Left renal pelvis (tissue), 4 donors: ENCODE data around the gene HDAC1. TPM values are rescaled to one million over a fixed set of nuclear protein-coding genes. Genes with fewer than 3 reads are reported as not detected.
A peak's percentile ranks its signal among the peaks of the same experiment; 100 is the strongest.
"Not testable (repeated sequence)": the region's sequence is repeated elsewhere in the genome, so short reads cannot be mapped to it uniquely, and the experiment has no call there.

Source experiments
- DNase-seq, 4 donors: peaks; one replicate each; pipeline ENCODE4 v3.0.0-alpha.2; 2013; ENCODE audit warnings: low read depth in 4 of 4, low spot score in 3 of 4
- polyA plus RNA-seq, 4 donors: library from polyadenylated mRNA; unstranded; fragments of 120-200 nt; gene quantifications; one replicate each; pipeline ENCODE4 v1.2.1, GENCODE V29; 2013; ENCODE audit not compliant: insufficient read length in 4 of 4

HDAC1 gene
- polyA plus RNA-seq, 4 donors = 77.5 to 201 (median 189) TPM

- no peak for DNase-seq
Observed at GRCh38 chr1:32341971-32342370, 50.1 kb downstream of the HDAC1 start.

GRCh38 chr1:32342704-32343103 lies 50.8 kb downstream of the HDAC1 start:
- no peak for DNase-seq

GRCh38 chr1:32345289-32345827 lies 53.5 kb downstream of the HDAC1 start:
- no peak for DNase-seq

- DNase-seq = no peak
Observed at GRCh38 chr1:32346532-32347157, 54.8 kb downstream of the HDAC1 start.

GRCh38 chr1:32349211-32349708 lies 57.4 kb downstream of the HDAC1 start:
- no peak for DNase-seq

- DNase-seq = peak in 2 of 4 donors; percentile 50 to 53
Observed at GRCh38 chr1:32350785-32351398, 59.0 kb downstream of the HDAC1 start.

GRCh38 chr1:32351399-32352238 lies 59.7 kb downstream of the HDAC1 start:
- peak; percentile 82 to 93 (median 88) for DNase-seq

GRCh38 chr1:32352239-32352745 lies 60.4 kb downstream of the HDAC1 start:
- no peak for DNase-seq

- no peak for DNase-seq
Observed at GRCh38 chr1:32352831-32353383, 61.0 kb downstream of the HDAC1 start.

GRCh38 chr1:32353431-32353830 lies 61.5 kb downstream of the HDAC1 start:
- DNase-seq = no peak

GRCh38 chr1:32353886-32354570 lies 62.1 kb downstream of the HDAC1 start:
- DNase-seq = no peak

GRCh38 chr1:32355778-32356177 lies 63.9 kb downstream of the HDAC1 start:
- not testable (repeated sequence) for DNase-seq

- no peak for DNase-seq
Observed at GRCh38 chr1:32356478-32356877, 64.6 kb downstream of the HDAC1 start.

- DNase-seq = no peak
Observed at GRCh38 chr1:32357614-32358013, 65.7 kb downstream of the HDAC1 start.

- no peak for DNase-seq
Observed at GRCh38 chr1:32358435-32358834, 66.6 kb downstream of the HDAC1 start.

GRCh38 chr1:32361308-32361673 lies 69.4 kb downstream of the HDAC1 start:
- no peak for DNase-seq

- peak in 1 of 4 donors; percentile 46 for DNase-seq
Observed at GRCh38 chr1:32361674-32362473, 70.0 kb downstream of the HDAC1 start.

- DNase-seq = no peak
Observed at GRCh38 chr1:32362474-32363313, 70.8 kb downstream of the HDAC1 start, which contains the start of the genes FAM229A and TSSK3. Gene FAM229A (minus strand): TSS chr1:32362485. CDS start chr1:32362091, 394 bp downstream. Gene TSSK3 (plus strand): TSS chr1:32362539. CDS start chr1:32362702, 163 bp downstream.
